LNCaP clone FGC (cell line): ENCODE data around the gene SLC17A5.

Experiments
- DNase-seq: peaks from one replicate; pipeline ENCODE4 v3.0.0-alpha.2; 2011; ENCODE audit warnings: low read depth
- H3K4me3 ChIP-seq: 2 replicates; pipeline ENCODE4 v1.5.1; 2011; ENCODE audit warnings: mild to moderate bottlenecking, low read depth, low read length, control low read depth
- CTCF ChIP-seq: IDR thresholded peaks from 2 replicates; pipeline ENCODE4 v1.5.1; 2012; ENCODE audit warnings: mild to moderate bottlenecking; ENCODE audit not compliant: control insufficient read depth, insufficient read depth; ENCODE audit errors: extremely low read depth

The SLC17A5 gene

GRCh38 chr6:73675466-73676098 is 21.8 kb upstream of the SLC17A5 start:
- peak; percentile 93 for TF ChIP-seq CTCF
- DNase-seq: no peak
- no peak overlapping the region for H3K4me3 ChIP-seq

GRCh38 chr6:73671911-73672685 is 18.3 kb upstream of the SLC17A5 start:
- no peak for DNase-seq
- TF ChIP-seq CTCF: no peak
- no peak overlapping the region for H3K4me3 ChIP-seq

GRCh38 chr6:73669005-73669404 is 15.2 kb upstream of the SLC17A5 start:
- no peak for DNase-seq
- H3K4me3 ChIP-seq: no peak overlapping the region
- TF ChIP-seq CTCF: no peak

DNA sequence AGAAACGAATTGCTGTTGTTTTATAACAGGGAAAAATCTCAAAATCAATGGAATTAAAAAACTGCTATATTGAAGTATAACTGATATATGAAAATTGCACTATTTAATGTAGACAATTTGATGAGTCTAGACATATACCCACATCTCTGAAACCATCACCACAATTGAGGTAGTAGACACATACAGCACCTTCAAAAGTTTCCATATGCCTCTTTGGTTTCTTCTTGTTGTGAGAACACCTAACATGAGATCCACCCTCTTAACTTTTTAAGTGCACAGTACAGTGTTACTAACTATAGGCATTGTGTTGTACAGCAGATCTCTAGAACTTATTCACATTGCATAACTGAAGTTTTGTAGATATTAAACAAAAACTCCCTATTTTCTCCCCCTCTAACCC is 14.0 kb upstream of the SLC17A5 start:
- DNase-seq: no peak
- no peak for TF ChIP-seq CTCF
- H3K4me3 ChIP-seq: no peak overlapping the region

- no peak overlapping the region for H3K4me3 ChIP-seq
- DNase-seq: no peak
- no peak for TF ChIP-seq CTCF
Observed at GRCh38 chr6:73666393-73666792, 12.6 kb upstream of the SLC17A5 start.

- no peak for TF ChIP-seq CTCF
- DNase-seq: no peak
- no peak overlapping the region for H3K4me3 ChIP-seq
Observed at GRCh38 chr6:73665686-73666319, 12.0 kb upstream of the SLC17A5 start.
